AG04450 (cell line): Measurements from ENCODE around the gene BCKDHA. TPM values are rescaled to one million over a fixed set of nuclear protein-coding genes. Genes with fewer than 3 reads are reported as not detected.
A peak's percentile ranks its signal among the peaks of the same experiment; 100 is the strongest.

ENCODE experiments used
- CTCF ChIA-PET: fragments of 300-600, 350-600 bp; formaldehyde crosslinking; extraction: SDS; loops from one replicate; lab custom pipeline; 2022; ENCODE audit warnings: antibody characterized with exemption, inconsistent platforms; lab: Charles Lee
- POLR2A ChIA-PET: fragments of 350-600 bp; formaldehyde crosslinking; extraction: SDS; loops from one replicate; lab custom pipeline; 2021; ENCODE audit warnings: antibody characterized with exemption, inconsistent platforms; lab: Yijun Ruan, JAX
- DNase-seq: peaks from one replicate; pipeline ENCODE4 v3.0.0-alpha.2; 2011; ENCODE audit warnings: low read depth, low spot score
- H3K27ac ChIP-seq: one replicate; pipeline ENCODE4 v1.5.1; 2012; ENCODE audit warnings: low read depth, low read length, control low read depth
- H3K27me3 ChIP-seq: one replicate; pipeline ENCODE4 v1.6.0; 2012; ENCODE audit warnings: low read length; ENCODE audit not compliant: control insufficient read depth, insufficient read depth
- H3K4me3 ChIP-seq: 2 replicates; pipeline ENCODE4 v1.5.1; 2011; ENCODE audit warnings: mild to moderate bottlenecking, low read depth, low read length, control low read depth
- H3K9me3 ChIP-seq: 2 replicates; pipeline ENCODE4 v1.5.1; 2012; ENCODE audit warnings: low read length; ENCODE audit not compliant: control insufficient read depth, insufficient read depth
- CTCF ChIP-seq: IDR thresholded peaks from 2 replicates; pipeline ENCODE4 v1.5.1; 2011; ENCODE audit warnings: low read depth, low read length, control low read depth, inconsistent platforms
- polyA plus RNA-seq: library from polyadenylated mRNA; depleted of rRNA; stranded (reverse); fragments of >200 nt; gene quantifications from 2 replicates; pipeline ENCODE4 v1.2.3, GENCODE V29; 2011

BCKDHA gene
- polyA plus RNA-seq, 1 experiment: 15.3 TPM

GRCh38 chr19:41447732-41448332, 50.2 kb downstream of the BCKDHA start:
- no peak for TF ChIP-seq CTCF
- CTCF ChIA-PET: interaction anchor here (0.6 to 6.2 kb wide), 10 partner anchors 9 to 1977 kb away, joined by 3 to 75 read pairs (median 6); partner anchors contain the start of gene B9D2
- no peak for DNase-seq

GRCh38 chr19:41449079-41449864, 51.7 kb downstream of the BCKDHA start:
- ChIA-PET POLR2A (interaction anchor here (1.4 kb wide), 1 partner anchor 9 kb away, joined by 5 read pairs; no protein-coding TSS in a partner anchor), CTCF (interaction anchor here (0.6 to 6.2 kb wide), 30 partner anchors 8 to 1347 kb away, joined by 3 to 75 read pairs (median 4); partner anchors contain the start of genes B9D2 and DMAC2)
- TF ChIP-seq CTCF: peak; percentile 99
- DNase-seq: peak; percentile 48
- Histone ChIP-seq H3K9me3 (no peaks in the 10 kb centered on the region), H3K4me3 (peak overlapping the region; percentile 46), H3K27me3 (peaks cover 12% of the 10 kb centered on the region), H3K27ac (no peak overlapping the region)

More at GRCh38 chr19:41447732-41448332, 50.2 kb downstream of the BCKDHA start:
- POLR2A ChIA-PET: interaction anchor here (1.4 kb wide), 1 partner anchor 8 kb away, joined by 5 read pairs; no protein-coding TSS in a partner anchor
- Histone ChIP-seq H3K27me3 (peaks cover 12% of the 10 kb centered on the region), H3K27ac (no peak overlapping the region), H3K4me3 (no peak overlapping the region), H3K9me3 (no peaks in the 10 kb centered on the region)

- H3K27me3 ChIP-seq: peaks cover 13% of the 10 kb centered on the region
- H3K27ac ChIP-seq: no peak overlapping the region
- no peak overlapping the region for H3K4me3 ChIP-seq
- no peak for DNase-seq
- ChIA-PET CTCF (interaction anchor here (1.1 to 6.2 kb wide), 10 partner anchors 10 to 145 kb away, joined by 3 to 75 read pairs (median 11); partner anchors contain the start of gene DMAC2), POLR2A (no interaction called here)
- H3K9me3 ChIP-seq: no peaks in the 10 kb centered on the region
- TF ChIP-seq CTCF: no peak
Observed at GRCh38 chr19:41449865-41450178, 52.2 kb downstream of the BCKDHA start.

- TF ChIP-seq CTCF: no peak
- POLR2A ChIA-PET: no interaction called here
- CTCF ChIA-PET: interaction anchor here (0.6 kb wide), 1 partner anchor 103 kb away, joined by 3 read pairs; no protein-coding TSS in a partner anchor
- Histone ChIP-seq H3K27me3 (peaks cover 13% of the 10 kb centered on the region), H3K9me3 (no peaks in the 10 kb centered on the region), H3K4me3 (no peak overlapping the region), H3K27ac (no peak overlapping the region)
- DNase-seq: no peak
Observed at GRCh38 chr19:41452584-41453275, 55.1 kb downstream of the BCKDHA start.
